Uterus (tissue), 2 donors: Measurements from ENCODE around the gene ABL2.

Experiments used
- POLR2A ChIP-seq, 2 donors: fragments of 450-650 bp; IDR thresholded peaks; one replicate each; pipeline ENCODE4 v1.6.1; 2016; ENCODE audit warnings: antibody characterized with exemption in 2 of 2, mild to moderate bottlenecking in 1 of 2, moderate library complexity in 1 of 2
- TF ChIP-seq, protein P1 (sequence below), 4 experiments: fragments of 200-600 bp in 2 of 4; fragments of 450-650 bp in 2 of 4; sonication (generic) in 2 of 4; IDR thresholded peaks; one replicate each; pipeline ENCODE4 v1.5.1; 2016 to 2019; ENCODE audit warnings: antibody characterized with exemption in 4 of 4, mild to moderate bottlenecking in 2 of 4, moderate library complexity in 1 of 4

- TF ChIP-seq, protein P1, sequence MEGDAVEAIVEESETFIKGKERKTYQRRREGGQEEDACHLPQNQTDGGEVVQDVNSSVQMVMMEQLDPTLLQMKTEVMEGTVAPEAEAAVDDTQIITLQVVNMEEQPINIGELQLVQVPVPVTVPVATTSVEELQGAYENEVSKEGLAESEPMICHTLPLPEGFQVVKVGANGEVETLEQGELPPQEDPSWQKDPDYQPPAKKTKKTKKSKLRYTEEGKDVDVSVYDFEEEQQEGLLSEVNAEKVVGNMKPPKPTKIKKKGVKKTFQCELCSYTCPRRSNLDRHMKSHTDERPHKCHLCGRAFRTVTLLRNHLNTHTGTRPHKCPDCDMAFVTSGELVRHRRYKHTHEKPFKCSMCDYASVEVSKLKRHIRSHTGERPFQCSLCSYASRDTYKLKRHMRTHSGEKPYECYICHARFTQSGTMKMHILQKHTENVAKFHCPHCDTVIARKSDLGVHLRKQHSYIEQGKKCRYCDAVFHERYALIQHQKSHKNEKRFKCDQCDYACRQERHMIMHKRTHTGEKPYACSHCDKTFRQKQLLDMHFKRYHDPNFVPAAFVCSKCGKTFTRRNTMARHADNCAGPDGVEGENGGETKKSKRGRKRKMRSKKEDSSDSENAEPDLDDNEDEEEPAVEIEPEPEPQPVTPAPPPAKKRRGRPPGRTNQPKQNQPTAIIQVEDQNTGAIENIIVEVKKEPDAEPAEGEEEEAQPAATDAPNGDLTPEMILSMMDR (IDR thresholded peaks at IDR 0.05), result no peak
- TF ChIP-seq POLR2A (IDR thresholded peaks at IDR 0.05), result no peak
Observed at GRCh38 chr1:179083533-179083932, 145.9 kb downstream of the ABL2 start.
